Measurements from ENCODE around the gene TERB1.

TERB1 gene

DNA sequence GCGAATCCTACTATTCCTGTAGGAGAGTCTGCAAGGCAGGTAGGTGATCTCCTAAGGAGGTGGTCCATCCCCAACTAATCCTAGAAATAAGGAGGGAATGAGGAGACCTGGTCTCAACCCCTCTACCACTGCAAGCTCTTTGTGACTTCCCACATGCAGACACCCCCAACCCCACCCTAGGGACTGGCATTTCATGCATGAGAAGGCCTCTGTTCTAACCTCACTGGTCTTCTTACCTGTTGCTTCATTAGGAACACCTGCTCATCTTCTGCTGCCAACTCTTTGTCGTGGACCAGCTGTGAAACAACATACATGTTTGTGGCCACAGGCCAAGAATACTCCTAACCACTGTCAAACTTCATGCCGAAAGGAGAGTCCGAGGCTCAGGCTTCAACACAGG, 72.6 kb downstream of the TERB1 start:
- no peak overlapping the region for H3K27ac ChIP-seq (ENCODE audit: extremely low read depth, low read depth, low read length)

DNA sequence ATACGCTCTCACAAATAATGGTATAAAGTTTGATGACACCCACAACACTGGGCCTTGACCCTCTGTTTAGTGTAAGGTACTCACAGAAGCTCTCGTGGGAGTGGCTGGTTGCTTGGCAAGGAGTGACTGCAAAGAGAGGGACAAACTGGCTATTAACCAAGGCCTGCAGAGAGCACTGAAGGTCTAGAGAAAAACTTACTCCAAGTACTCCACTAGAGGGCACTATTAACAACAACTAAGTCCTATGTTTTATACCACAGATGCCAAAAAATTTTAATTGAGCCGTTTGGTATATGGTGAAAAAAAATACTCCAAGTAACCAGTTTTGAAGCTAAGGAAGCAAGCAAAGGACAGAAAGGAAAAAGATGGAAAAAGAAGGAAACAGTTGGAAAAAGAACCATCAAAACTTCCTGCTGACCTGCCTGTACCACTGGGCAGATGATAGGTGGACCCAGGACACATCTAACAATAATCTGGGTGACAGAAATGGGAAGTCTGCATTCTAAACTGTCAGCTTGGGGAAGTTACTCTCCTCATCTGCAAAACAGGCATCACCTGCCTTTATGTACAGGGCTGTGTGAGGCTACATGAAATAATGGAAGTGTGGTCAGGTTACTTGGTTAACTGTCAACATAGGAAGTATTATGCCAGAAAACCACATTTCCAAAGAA, 73.1 kb downstream of the TERB1 start:
- H3K27ac ChIP-seq (ENCODE audit: extremely low read depth, low read depth, low read length): no peak overlapping the region
- H3K9me3 ChIP-seq (ENCODE audit: control insufficient read depth, insufficient read depth, low read depth, low read length): no peaks in the 10 kb centered on the region
- ChIA-PET CTCF (interaction anchor here (0.6 to 7.6 kb wide), 34 partner anchors 10 to 332 kb away, joined by 3 to 88 read pairs (median 3); partner anchors contain the start of genes CMTM4, DYNC1LI2 and NAE1), POLR2A (interaction anchor here (1.3 kb wide), 1 partner anchor 12 kb away, joined by 3 read pairs; no protein-coding TSS in a partner anchor)
- peaks cover 39 to 95% of the 10 kb centered on the region in 2 experiments for H3K36me3 ChIP-seq (ENCODE audit: control insufficient read depth in 2 of 2, insufficient read depth in 1 of 2, low read length in 2 of 2)
- no peaks in the 10 kb centered on the region for H3K4me1 ChIP-seq (ENCODE audit: control insufficient read depth, insufficient read depth, low read length)
- no peak overlapping the region for H3K4me3 ChIP-seq (ENCODE audit: low read depth, low read length)
- TF ChIP-seq, protein P1, sequence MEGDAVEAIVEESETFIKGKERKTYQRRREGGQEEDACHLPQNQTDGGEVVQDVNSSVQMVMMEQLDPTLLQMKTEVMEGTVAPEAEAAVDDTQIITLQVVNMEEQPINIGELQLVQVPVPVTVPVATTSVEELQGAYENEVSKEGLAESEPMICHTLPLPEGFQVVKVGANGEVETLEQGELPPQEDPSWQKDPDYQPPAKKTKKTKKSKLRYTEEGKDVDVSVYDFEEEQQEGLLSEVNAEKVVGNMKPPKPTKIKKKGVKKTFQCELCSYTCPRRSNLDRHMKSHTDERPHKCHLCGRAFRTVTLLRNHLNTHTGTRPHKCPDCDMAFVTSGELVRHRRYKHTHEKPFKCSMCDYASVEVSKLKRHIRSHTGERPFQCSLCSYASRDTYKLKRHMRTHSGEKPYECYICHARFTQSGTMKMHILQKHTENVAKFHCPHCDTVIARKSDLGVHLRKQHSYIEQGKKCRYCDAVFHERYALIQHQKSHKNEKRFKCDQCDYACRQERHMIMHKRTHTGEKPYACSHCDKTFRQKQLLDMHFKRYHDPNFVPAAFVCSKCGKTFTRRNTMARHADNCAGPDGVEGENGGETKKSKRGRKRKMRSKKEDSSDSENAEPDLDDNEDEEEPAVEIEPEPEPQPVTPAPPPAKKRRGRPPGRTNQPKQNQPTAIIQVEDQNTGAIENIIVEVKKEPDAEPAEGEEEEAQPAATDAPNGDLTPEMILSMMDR (tag by site-specific recombination; IDR thresholded peaks at IDR 0.05): peak; percentile 34
- TF ChIP-seq, protein P2, sequence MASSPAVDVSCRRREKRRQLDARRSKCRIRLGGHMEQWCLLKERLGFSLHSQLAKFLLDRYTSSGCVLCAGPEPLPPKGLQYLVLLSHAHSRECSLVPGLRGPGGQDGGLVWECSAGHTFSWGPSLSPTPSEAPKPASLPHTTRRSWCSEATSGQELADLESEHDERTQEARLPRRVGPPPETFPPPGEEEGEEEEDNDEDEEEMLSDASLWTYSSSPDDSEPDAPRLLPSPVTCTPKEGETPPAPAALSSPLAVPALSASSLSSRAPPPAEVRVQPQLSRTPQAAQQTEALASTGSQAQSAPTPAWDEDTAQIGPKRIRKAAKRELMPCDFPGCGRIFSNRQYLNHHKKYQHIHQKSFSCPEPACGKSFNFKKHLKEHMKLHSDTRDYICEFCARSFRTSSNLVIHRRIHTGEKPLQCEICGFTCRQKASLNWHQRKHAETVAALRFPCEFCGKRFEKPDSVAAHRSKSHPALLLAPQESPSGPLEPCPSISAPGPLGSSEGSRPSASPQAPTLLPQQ (tag by site-specific recombination; IDR thresholded peaks at IDR 0.05): peak; percentile 39; the same call in 1 of the 2 replicates
- TF ChIP-seq ZNF558 (tag by site-specific recombination; IDR thresholded peaks at IDR 0.05) (0 out of 2 replicates have a peak, but pooled peaks have one; percentile 24), ZNF221 (tag by site-specific recombination; IDR thresholded peaks at IDR 0.05; ENCODE audit: borderline replicate concordance) (no peak), ZNF654 (tag by site-specific recombination; IDR thresholded peaks at IDR 0.05; ENCODE audit: low read depth) (peak; percentile 52), ZNF660 (tag by site-specific recombination; IDR thresholded peaks at IDR 0.05) (0 out of 2 replicates have a peak, but pooled peaks have one; percentile 37)
- TF ChIP-seq, protein P3, sequence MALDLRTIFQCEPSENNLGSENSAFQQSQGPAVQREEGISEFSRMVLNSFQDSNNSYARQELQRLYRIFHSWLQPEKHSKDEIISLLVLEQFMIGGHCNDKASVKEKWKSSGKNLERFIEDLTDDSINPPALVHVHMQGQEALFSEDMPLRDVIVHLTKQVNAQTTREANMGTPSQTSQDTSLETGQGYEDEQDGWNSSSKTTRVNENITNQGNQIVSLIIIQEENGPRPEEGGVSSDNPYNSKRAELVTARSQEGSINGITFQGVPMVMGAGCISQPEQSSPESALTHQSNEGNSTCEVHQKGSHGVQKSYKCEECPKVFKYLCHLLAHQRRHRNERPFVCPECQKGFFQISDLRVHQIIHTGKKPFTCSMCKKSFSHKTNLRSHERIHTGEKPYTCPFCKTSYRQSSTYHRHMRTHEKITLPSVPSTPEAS (tag by site-specific recombination; IDR thresholded peaks at IDR 0.05): no peak
- TF ChIP-seq, protein P4, sequence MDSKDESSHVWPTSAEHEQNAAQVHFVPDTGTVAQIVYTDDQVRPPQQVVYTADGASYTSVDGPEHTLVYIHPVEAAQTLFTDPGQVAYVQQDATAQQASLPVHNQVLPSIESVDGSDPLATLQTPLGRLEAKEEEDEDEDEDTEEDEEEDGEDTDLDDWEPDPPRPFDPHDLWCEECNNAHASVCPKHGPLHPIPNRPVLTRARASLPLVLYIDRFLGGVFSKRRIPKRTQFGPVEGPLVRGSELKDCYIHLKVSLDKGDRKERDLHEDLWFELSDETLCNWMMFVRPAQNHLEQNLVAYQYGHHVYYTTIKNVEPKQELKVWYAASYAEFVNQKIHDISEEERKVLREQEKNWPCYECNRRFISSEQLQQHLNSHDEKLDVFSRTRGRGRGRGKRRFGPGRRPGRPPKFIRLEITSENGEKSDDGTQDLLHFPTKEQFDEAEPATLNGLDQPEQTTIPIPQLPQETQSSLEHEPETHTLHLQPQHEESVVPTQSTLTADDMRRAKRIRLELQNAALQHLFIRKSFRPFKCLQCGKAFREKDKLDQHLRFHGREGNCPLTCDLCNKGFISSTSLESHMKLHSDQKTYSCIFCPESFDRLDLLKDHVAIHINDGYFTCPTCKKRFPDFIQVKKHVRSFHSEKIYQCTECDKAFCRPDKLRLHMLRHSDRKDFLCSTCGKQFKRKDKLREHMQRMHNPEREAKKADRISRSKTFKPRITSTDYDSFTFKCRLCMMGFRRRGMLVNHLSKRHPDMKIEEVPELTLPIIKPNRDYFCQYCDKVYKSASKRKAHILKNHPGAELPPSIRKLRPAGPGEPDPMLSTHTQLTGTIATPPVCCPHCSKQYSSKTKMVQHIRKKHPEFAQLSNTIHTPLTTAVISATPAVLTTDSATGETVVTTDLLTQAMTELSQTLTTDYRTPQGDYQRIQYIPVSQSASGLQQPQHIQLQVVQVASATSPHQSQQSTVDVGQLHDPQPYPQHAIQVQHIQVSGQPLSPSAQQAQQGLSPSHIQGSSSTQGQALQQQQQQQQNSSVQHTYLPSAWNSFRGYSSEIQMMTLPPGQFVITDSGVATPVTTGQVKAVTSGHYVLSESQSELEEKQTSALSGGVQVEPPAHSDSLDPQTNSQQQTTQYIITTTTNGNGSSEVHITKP (tag by site-specific recombination; IDR thresholded peaks at IDR 0.05): peak; percentile 75

More for the DNA sequence above, 72.6 kb downstream of the TERB1 start:
- Histone ChIP-seq H3K4me3 (ENCODE audit: low read depth, low read length) (no peak overlapping the region), H3K36me3 (ENCODE audit: control insufficient read depth in 2 of 2, insufficient read depth in 1 of 2, low read length in 2 of 2) (peaks cover 44 to 95% of the 10 kb centered on the region in 2 experiments), H3K9me3 (ENCODE audit: control insufficient read depth, insufficient read depth, low read depth, low read length) (no peaks in the 10 kb centered on the region), H3K4me1 (ENCODE audit: control insufficient read depth, insufficient read depth, low read length) (no peaks in the 10 kb centered on the region)
- TF ChIP-seq SP3 (tag by site-specific recombination; IDR thresholded peaks at IDR 0.05) (no peak), ZNF549 (tag by site-specific recombination; IDR thresholded peaks at IDR 0.05) (no peak), ZNF155 (tag by site-specific recombination; IDR thresholded peaks at IDR 0.05) (no peak), ZNF2 (tag by site-specific recombination; IDR thresholded peaks at IDR 0.05) (no peak), ZNF664 (tag by site-specific recombination; IDR thresholded peaks at IDR 0.05) (no peak), SCRT2 (tag by site-specific recombination; IDR thresholded peaks at IDR 0.05) (peak; percentile 91), SCRT1 (tag by site-specific recombination; IDR thresholded peaks at IDR 0.05; ENCODE audit: borderline replicate concordance) (peak; percentile 74), ZNF211 (tag by site-specific recombination; IDR thresholded peaks at IDR 0.05; ENCODE audit: low read depth) (no peak), ZNF423 (tag by site-specific recombination; IDR thresholded peaks at IDR 0.05) (no peak), ZNF837 (tag by site-specific recombination; IDR thresholded peaks at IDR 0.05) (no peak)
- TF ChIP-seq, protein P5, sequence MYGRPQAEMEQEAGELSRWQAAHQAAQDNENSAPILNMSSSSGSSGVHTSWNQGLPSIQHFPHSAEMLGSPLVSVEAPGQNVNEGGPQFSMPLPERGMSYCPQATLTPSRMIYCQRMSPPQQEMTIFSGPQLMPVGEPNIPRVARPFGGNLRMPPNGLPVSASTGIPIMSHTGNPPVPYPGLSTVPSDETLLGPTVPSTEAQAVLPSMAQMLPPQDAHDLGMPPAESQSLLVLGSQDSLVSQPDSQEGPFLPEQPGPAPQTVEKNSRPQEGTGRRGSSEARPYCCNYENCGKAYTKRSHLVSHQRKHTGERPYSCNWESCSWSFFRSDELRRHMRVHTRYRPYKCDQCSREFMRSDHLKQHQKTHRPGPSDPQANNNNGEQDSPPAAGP (tag by site-specific recombination; IDR thresholded peaks at IDR 0.05): no peak
- TF ChIP-seq, protein P6, sequence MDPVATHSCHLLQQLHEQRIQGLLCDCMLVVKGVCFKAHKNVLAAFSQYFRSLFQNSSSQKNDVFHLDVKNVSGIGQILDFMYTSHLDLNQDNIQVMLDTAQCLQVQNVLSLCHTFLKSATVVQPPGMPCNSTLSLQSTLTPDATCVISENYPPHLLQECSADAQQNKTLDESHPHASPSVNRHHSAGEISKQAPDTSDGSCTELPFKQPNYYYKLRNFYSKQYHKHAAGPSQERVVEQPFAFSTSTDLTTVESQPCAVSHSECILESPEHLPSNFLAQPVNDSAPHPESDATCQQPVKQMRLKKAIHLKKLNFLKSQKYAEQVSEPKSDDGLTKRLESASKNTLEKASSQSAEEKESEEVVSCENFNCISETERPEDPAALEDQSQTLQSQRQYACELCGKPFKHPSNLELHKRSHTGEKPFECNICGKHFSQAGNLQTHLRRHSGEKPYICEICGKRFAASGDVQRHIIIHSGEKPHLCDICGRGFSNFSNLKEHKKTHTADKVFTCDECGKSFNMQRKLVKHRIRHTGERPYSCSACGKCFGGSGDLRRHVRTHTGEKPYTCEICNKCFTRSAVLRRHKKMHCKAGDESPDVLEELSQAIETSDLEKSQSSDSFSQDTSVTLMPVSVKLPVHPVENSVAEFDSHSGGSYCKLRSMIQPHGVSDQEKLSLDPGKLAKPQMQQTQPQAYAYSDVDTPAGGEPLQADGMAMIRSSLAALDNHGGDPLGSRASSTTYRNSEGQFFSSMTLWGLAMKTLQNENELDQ (tag by site-specific recombination; IDR thresholded peaks at IDR 0.05; ENCODE audit: low read depth): no peak
- ChIA-PET CTCF (interaction anchor here (0.6 to 7.6 kb wide), 21 partner anchors 11 to 320 kb away, joined by 3 to 88 read pairs (median 3); partner anchors contain the start of genes CMTM4, DYNC1LI2 and NAE1), POLR2A (interaction anchor here (1.3 kb wide), 1 partner anchor 12 kb away, joined by 3 read pairs; no protein-coding TSS in a partner anchor)

All from HEK293 (cell line).